Adrenal gland (tissue), 12 donors: ENCODE results near the gene PSMG3. TPM values are rescaled to one million over a fixed set of nuclear protein-coding genes. Genes with fewer than 3 reads are reported as not detected.

ENCODE experiments used
- DNase-seq, 7 donors: peaks; one replicate each; pipeline ENCODE4 v3.0.0-alpha.2; 2019 to 2020
- H3K27ac ChIP-seq, 5 donors: fragments of 200-600 bp; sonication (generic) in 4 of 5; 1 replicate in 3 of 5; 2 replicates in 2 of 5; pipeline versions ENCODE4 v1.5.1 to v1.8.0; 2016 to 2020; ENCODE audit warnings: mild to moderate bottlenecking in 1 of 5
- H3K27me3 ChIP-seq: fragments of 200-600 bp; 2 replicates; pipeline ENCODE4 v1.8.0; 2021
- H3K36me3 ChIP-seq, 2 donors: fragments of 200-600 bp; replicated peaks in 1 of 2; 1 replicate in 1 of 2; 2 replicates in 1 of 2; pipeline versions ENCODE4 v1.5.1 to v1.8.0; 2018 to 2022
- H3K4me1 ChIP-seq, 2 donors: fragments of 200-600 bp; replicated peaks in 1 of 2; 1 replicate in 1 of 2; 2 replicates in 1 of 2; pipeline versions ENCODE4 v1.5.1 to v1.8.0; 2018 to 2021
- H3K4me3 ChIP-seq, 4 donors: fragments of 200-600 bp; sonication (generic) in 3 of 4; one replicate each; pipeline ENCODE4 v1.5.1; 2016 to 2018
- H3K9me3 ChIP-seq, 3 donors: fragments of 200-600 bp; sonication (generic) in 1 of 3; replicated peaks in 1 of 3; 1 replicate in 2 of 3; 2 replicates in 1 of 3; pipeline versions ENCODE4 v1.5.1 to v1.8.0; 2016 to 2021
- CTCF ChIP-seq, 6 experiments: fragments of 450-650 bp in 4 of 6; fragments of 200-600 bp in 2 of 6; sonication (generic) in 1 of 6; IDR thresholded peaks; 1 replicate in 5 of 6; 2 replicates in 1 of 6; pipeline versions ENCODE4 v1.5.1 to v1.8.0; 2016 to 2021; ENCODE audit warnings: antibody characterized with exemption in 6 of 6, mild to moderate bottlenecking in 2 of 6, moderate library complexity in 1 of 6
- POLR2A ChIP-seq, 2 donors: fragments of 450-650 bp; IDR thresholded peaks; one replicate each; pipeline ENCODE4 v1.6.1; 2017; ENCODE audit warnings: antibody characterized with exemption in 2 of 2, mild to moderate bottlenecking in 2 of 2, moderate library complexity in 1 of 2
- WGBS, 4 donors: extraction: QIAGEN DNeasy Blood & Tissue Kit in 2 of 4; methylation state at CpG; one replicate each; pipeline versions ENCODE4 v1.1.5 to v1.1.7; 2013 to 2017; 5-methylcytosine and 5-hydroxymethylcytosine counted together
- intact Hi-C, 2 donors: fragments of 100-400 bp; cut with DNase I; formaldehyde crosslinking; loops; one replicate each; pipeline versions ENCODE4 v1.14.1 to v1.15.0; 2022 to 2023
- polyA plus RNA-seq, 3 donors: library from polyadenylated mRNA; stranded (reverse); fragments of 200-250 nt in 2 of 3; fragments of 350-450 nt in 1 of 3; fragmentation: Illumina TruSeq in 1 of 3; extraction: RNeasy Lipid Tissue Mini Kit (QIAGEN cat#74804) in 1 of 3; gene quantifications; one replicate each; pipeline ENCODE4 v1.2.3, GENCODE V29; 2013 to 2014
- total RNA-seq, 9 donors: library from RNA; depleted of rRNA in 4 of 9; stranded (reverse); fragments of >200 nt in 4 of 9; fragments of 120-200 nt in 1 of 9; fragmentation: NEBNext Ultra II Directional in 1 of 9; extraction: Animal tissue kit (Norgen Biotek cat#: 25700) in 1 of 9; gene quantifications; one replicate each; pipeline versions ENCODE4 v1.1.0 to v1.2.4, GENCODE V29; 2013 to 2023
- donor health status: healthy with polysubstance abuse.
- donor health status: Bipolar disorder and iron deficiency.
- donor health status: DM: yes; HTN: yes; CAD: no.
- donor health status: DM: no; HTN: no; CAD: no.
- donor health status: DM: no; HTN: no; CAD: no.
- donor health status: DM: yes; HTN: yes; CAD: no.

The PSMG3 gene
- total and polyA plus RNA-seq, 12 donors = 17.3 to 82.7 (median 34.8) TPM

GRCh38 chr7:1597791-1598190, 28.0 kb upstream of the PSMG3 start:
- H3K36me3 ChIP-seq = no peaks in the 10 kb centered on the region
- TF ChIP-seq POLR2A (IDR thresholded peaks at IDR 0.05) (no peak), CTCF (IDR thresholded peaks at IDR 0.05) (no peak)
- no peak overlapping the region for H3K4me3 ChIP-seq
- no peaks in the 10 kb centered on the region for H3K4me1 ChIP-seq
- H3K9me3 ChIP-seq = no peaks in the 10 kb centered on the region
- H3K27ac ChIP-seq = no peak overlapping the region
- H3K27me3 ChIP-seq = peaks cover 22% of the 10 kb centered on the region
- WGBS, 4 donors = 82 to 94% (median 88%) methylated on average over 11 of the region's 11 CpGs
- intact Hi-C loops = loop anchor here in 1 of 2 donors (10.0 kb wide), 1 partner anchor 617 kb away; no protein-coding TSS in a partner anchor
- DNase-seq = no peak

- Histone ChIP-seq H3K4me1 (no peaks in the 10 kb centered on the region), H3K27me3 (peaks cover 19% of the 10 kb centered on the region), H3K27ac (no peak overlapping the region), H3K4me3 (no peak overlapping the region), H3K9me3 (no peaks in the 10 kb centered on the region), H3K36me3 (no peaks in the 10 kb centered on the region)
- intact Hi-C loops = loop anchor here in 1 of 2 donors (10.0 kb wide), 1 partner anchor 618 kb away; no protein-coding TSS in a partner anchor
- TF ChIP-seq POLR2A (IDR thresholded peaks at IDR 0.05) (no peak), CTCF (IDR thresholded peaks at IDR 0.05) (no peak)
- DNase-seq = no peak
- 73 to 78% (median 74%) methylated on average over 15 to 16 of the region's 16 CpGs for WGBS, 4 donors
Observed at GRCh38 chr7:1597066-1597760, 27.4 kb upstream of the PSMG3 start.

- H3K9me3 ChIP-seq = no peaks in the 10 kb centered on the region
- TF ChIP-seq CTCF (IDR thresholded peaks at IDR 0.05) = no peak
- TF ChIP-seq POLR2A (IDR thresholded peaks at IDR 0.05) = no peak
- no peaks in the 10 kb centered on the region for H3K4me1 ChIP-seq
- no peak overlapping the region for H3K4me3 ChIP-seq
- peaks cover 16% of the 10 kb centered on the region for H3K27me3 ChIP-seq
- no peak for DNase-seq
- no peak overlapping the region for H3K27ac ChIP-seq
- WGBS, 4 donors = 69 to 74% (median 71%) methylated on average over 33 to 39 of the region's 39 CpGs
- intact Hi-C loops = loop anchor here in 1 of 2 donors (10.0 kb wide), 1 partner anchor 618 kb away; no protein-coding TSS in a partner anchor
- H3K36me3 ChIP-seq = no peaks in the 10 kb centered on the region
Observed at GRCh38 chr7:1596181-1597043, 26.6 kb upstream of the PSMG3 start.

- H3K9me3 ChIP-seq = no peaks in the 10 kb centered on the region
- DNase-seq = no peak
- H3K36me3 ChIP-seq = no peaks in the 10 kb centered on the region
- 46 to 71% (median 68%) methylated on average over 8 to 12 of the region's 12 CpGs for WGBS, 4 donors
- TF ChIP-seq CTCF (IDR thresholded peaks at IDR 0.05) = no peak
- no peak for TF ChIP-seq POLR2A (IDR thresholded peaks at IDR 0.05)
- no peaks in the 10 kb centered on the region for H3K4me1 ChIP-seq
- no peak overlapping the region for H3K27ac ChIP-seq
- intact Hi-C loops = loop anchor here in 1 of 2 donors (10.0 kb wide), 1 partner anchor 619 kb away; no protein-coding TSS in a partner anchor
- H3K27me3 ChIP-seq = peaks cover 16% of the 10 kb centered on the region
- no peak overlapping the region for H3K4me3 ChIP-seq
Observed at GRCh38 chr7:1595636-1596035, 25.8 kb upstream of the PSMG3 start.
